Measurements from ENCODE around the gene CACNA2D4.

Gene CACNA2D4

DNA sequence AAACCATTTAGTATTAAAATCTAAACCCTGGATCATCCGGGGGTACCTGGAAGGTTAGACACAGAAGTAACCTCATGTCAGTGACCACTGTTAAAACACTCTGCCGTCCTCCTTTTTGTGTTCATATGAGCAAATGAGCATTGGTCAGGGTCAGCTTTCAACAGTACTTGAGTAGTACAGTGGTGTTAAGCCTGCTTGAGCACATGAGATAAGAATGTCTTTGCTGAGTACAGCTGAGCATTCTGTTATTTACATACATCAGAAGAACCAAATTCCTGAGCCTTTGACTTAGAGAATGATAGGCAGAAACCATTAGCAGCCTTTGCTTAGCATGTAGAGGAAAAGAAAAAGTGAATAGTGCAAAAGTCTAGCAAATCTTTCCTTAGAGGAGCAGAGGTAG lies 136.7 kb downstream of the CACNA2D4 start:
- no peak for TF ChIP-seq ZNF274 (IDR thresholded peaks at IDR 0.05; ENCODE audit: low read depth, low read length)
- H3K4me3 ChIP-seq (ENCODE audit: low read length) = no peak overlapping the region

DNA sequence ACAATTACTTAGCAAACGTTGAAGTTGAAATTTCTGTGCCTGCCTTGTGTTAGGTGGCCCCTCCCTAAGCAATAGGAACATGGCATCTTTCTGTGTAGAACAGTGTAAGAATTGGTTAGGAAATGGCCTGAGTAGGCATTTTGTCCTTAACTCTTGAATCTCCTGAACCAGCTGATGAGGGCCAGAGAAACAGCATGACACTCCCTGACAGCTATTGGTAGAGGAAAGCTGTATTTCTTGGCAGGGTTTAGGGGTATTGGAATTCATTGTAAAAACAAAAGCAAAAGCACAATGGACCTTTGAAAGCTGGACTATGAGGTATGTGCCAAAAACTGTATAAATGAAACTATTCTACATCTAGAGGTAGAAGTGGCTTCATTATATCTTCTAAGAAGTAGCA lies 138.7 kb downstream of the CACNA2D4 start:
- no peak for TF ChIP-seq ZNF274 (IDR thresholded peaks at IDR 0.05; ENCODE audit: low read depth, low read length)
- no peak overlapping the region for H3K4me3 ChIP-seq (ENCODE audit: low read length)

- TF ChIP-seq ZNF274 (IDR thresholded peaks at IDR 0.05; ENCODE audit: low read depth, low read length) = no peak
- no peak overlapping the region for H3K4me3 ChIP-seq (ENCODE audit: low read length)
These were observed 139.5 kb downstream of the CACNA2D4 start for GRCh38 chr12:1778911-1779310.

GRCh38 chr12:1777798-1778197 lies 140.7 kb downstream of the CACNA2D4 start:
- no peak for TF ChIP-seq ZNF274 (IDR thresholded peaks at IDR 0.05; ENCODE audit: low read depth, low read length)
- no peak overlapping the region for H3K4me3 ChIP-seq (ENCODE audit: low read length)

DNA sequence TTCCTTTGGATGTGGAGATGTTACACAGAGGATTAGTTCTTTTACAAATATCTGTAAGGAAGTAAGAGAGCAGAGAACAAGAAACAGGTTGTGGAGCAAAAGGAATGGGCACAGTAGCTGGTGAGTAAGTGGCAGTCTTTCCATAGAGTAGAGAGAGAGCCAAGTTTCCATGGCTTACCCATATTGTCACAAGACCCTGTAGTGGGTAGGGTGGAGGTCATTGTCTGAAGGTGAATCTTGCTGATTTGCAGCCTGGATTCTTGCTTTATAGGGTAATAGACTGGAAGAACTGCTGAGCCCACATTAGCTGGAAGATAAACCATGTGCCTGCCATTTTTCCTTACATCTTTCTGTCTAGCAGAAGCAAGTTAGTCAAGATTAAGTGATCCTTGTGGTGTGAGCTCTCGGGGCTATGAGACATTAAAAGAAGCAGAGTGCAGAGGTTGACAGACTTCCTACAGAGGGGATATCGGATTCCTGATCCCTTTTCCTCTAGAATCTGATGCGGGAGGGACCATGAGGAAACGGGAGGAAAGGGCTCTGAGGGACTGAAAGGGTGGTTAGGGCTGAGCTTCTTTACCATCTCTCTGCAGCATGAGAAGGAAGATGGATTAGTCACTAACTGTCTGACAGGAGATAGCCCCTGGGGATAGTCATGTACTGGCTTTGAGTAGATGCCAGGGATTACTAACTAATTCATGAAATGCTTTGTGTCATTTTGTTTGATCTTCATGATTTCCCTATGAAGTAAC lies 142.1 kb downstream of the CACNA2D4 start:
- no peak for TF ChIP-seq ZNF274 (IDR thresholded peaks at IDR 0.05; ENCODE audit: low read depth, low read length)
- H3K4me3 ChIP-seq (ENCODE audit: low read length) = no peak overlapping the region

DNA sequence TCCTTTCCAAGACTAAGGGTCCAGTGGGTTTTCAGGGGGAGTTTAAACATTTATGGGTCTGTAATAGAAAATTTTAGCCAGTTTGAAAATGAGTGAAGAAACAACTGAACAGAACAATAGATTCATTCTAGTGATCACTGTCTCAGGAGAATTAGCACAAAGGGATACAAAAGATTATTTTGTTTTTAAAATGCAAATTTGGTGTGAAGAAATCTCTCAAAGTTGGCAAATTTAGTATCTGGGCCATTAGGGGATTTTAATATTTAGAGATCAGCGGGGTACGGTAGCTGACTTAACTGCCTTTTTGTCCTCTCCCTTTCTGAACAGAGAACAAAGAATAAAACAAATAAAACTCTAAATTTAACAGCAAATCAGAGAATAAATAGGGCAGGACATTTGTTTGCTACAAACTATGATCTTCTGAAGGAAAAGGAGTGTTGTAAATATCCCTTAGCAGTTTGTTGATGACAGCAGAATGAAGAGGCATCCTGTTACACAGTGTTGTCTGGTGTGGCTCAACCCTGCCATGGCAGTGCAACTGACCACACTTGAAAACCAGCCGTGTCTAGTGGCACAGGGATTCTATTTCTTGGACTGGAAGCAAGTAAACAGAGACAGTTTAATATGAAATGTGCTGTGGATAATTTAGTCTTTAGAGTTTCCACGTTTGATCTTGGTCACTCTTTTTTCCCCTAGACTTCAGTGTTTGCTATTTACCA lies 144.4 kb downstream of the CACNA2D4 start:
- TF ChIP-seq ZNF274 (IDR thresholded peaks at IDR 0.05; ENCODE audit: low read depth, low read length) = no peak
- no peak overlapping the region for H3K4me3 ChIP-seq (ENCODE audit: low read length)

DNA sequence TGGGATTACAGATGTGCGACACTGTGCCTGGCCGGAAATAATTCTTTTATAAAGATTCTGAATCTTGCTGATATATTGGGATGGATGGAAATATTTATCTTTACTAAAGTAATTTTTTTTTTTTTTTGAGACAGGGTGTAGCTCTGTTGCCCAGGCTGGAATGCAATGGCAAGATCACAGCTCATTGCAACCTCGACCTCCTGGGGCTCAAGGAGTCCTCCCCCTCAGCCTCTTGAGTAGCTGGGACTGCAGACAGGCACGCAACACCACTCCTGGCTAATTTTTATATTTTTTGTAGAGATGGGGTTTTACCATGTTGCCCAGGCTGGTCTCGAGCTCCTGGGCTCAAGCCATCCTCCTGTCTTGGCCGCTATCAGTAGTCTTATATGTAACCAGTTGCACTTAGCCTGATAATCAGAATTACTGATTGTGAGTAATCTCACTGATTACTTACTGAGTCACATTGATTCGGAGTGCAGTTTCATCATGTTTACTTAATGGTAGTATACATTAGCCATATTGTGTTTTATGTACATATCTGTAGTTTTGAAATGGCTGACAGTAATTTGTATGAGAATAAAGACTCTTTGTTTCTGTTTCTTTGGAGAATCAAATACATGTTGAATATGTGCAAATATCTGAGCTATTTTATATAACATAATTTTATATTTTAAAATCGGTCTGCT lies 148.5 kb downstream of the CACNA2D4 start:
- TF ChIP-seq ZNF274 (IDR thresholded peaks at IDR 0.05; ENCODE audit: low read depth, low read length) = no peak

GRCh38 chr12:1768615-1769014 lies 149.8 kb downstream of the CACNA2D4 start:
- TF ChIP-seq ZNF274 (IDR thresholded peaks at IDR 0.05; ENCODE audit: low read depth, low read length) = no peak
- no peak overlapping the region for H3K4me3 ChIP-seq (ENCODE audit: low read length)

More for the DNA sequence above, 148.5 kb downstream of the CACNA2D4 start:
- no peak overlapping the region for H3K4me3 ChIP-seq (ENCODE audit: low read length)

DNA sequence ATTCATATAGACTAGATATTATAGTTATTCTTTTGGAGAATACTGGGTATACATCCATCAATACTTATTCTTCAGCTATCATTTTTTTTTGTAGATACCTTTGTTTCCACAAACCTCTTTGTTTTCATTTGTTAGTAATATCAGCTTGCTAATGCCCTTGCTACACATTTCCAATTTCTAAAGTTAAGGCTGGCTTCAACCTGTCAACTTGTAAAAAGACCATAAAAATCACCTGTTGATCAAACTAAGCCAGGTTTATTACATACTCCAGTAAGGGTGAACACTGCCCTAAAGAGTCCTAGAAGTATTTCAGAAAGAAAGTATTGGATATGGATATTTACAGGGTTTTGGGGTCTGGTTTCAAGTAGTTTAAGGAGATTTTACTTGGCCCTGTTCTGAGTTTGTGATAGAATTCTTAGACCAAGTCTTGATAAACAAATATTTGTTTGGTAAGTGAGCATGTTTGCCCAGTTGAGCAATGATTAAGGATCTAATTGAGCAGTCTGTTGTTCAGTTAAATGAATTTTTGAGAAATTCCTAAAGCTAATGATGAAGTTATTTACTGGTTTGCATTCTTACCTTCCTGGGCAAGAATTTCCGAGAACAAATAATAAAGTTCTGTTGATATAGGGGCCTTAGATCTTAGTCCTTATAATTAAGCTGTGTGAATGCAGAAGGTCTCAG lies 150.9 kb downstream of the CACNA2D4 start:
- TF ChIP-seq ZNF274 (IDR thresholded peaks at IDR 0.05; ENCODE audit: low read depth, low read length) = no peak
- H3K4me3 ChIP-seq (ENCODE audit: low read length) = no peak overlapping the region

- TF ChIP-seq ZNF274 (IDR thresholded peaks at IDR 0.05; ENCODE audit: low read depth, low read length) = no peak
- no peak overlapping the region for H3K4me3 ChIP-seq (ENCODE audit: low read length)
These were observed 152.3 kb downstream of the CACNA2D4 start for GRCh38 chr12:1766110-1766509.

DNA sequence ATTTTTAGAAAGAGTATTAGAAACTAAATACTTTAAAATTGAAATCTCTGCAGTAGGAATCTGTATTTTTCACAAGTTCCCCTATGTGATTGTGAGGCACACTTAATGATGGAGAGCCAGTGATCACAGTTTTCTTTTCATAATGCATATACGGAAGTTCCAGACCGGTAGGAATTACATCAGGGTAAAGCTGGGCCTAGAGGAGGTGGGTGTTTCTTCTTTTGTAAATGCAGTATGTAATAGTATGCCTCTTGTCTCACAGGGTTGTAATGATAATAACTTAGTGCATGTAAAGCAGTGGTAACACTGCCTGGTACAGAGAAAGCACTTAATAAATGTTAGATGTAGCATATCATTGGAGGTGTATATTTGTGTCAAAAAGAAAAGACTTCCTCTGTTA lies 155.3 kb downstream of the CACNA2D4 start:
- no peak overlapping the region for H3K4me3 ChIP-seq (ENCODE audit: low read length)
- no peak for TF ChIP-seq ZNF274 (IDR thresholded peaks at IDR 0.05; ENCODE audit: low read depth, low read length)

DNA sequence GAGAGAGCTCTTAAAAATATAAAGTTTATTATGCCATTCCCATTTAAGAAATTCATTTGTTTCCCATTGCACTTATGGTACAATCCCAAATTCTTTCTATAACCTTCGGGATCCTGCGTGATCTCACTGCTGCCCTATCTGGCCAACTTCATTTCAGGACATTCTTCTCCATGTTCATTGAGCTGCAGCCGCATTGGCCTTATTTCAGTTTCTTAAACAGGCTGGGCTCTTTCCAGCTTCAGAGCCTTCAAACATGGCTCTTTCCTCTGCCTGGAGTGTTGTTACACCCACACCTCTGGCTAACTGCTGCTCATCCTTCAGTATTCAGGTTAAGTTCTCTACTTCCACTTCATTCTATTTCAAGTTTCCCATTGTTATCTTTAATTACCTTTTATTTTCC lies 156.6 kb downstream of the CACNA2D4 start:
- H3K4me3 ChIP-seq (ENCODE audit: low read length) = no peak overlapping the region
- no peak for TF ChIP-seq ZNF274 (IDR thresholded peaks at IDR 0.05; ENCODE audit: low read depth, low read length)

DNA sequence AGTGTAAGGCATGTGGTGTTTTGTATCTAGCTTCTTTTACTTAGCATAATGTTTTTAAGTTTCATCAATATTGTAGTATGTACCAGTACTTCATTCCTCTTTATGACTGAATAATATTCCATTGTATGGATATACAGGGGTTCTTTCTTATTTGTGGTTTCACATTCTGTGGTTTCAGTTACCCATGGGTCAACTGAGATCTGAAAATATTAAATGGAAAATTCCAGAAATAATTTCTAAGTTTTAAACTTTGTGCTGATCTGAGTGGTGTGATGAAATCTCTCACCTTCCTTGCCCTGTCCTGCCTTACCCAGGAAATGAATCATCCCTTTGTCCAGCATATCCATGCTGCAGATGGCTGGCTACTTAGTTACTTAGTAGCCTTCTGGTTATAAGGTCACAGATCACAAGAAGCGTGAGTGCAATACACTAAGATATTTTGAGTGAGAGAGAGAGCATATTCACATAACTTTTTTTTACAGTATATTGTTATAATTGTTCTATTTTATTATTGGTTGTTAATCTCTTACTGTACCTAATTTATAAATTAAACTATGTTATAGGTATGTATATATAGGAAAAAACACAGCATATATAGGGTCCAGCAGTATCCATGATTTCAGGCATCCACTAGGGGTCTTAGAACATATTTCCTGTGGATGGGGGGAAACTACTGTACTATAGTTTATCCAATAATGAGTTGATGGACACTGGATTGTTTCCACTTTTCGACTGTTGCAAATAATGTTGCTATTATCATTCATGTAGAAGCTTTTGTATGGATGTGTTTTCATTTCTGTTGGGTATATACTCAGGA lies 157.7 kb downstream of the CACNA2D4 start:
- TF ChIP-seq ZNF274 (IDR thresholded peaks at IDR 0.05; ENCODE audit: low read depth, low read length) = no peak
- H3K4me3 ChIP-seq (ENCODE audit: low read length) = no peak overlapping the region
